ENCODE results near the gene ZNF724. TPM values are rescaled to one million over a fixed set of nuclear protein-coding genes. Genes with fewer than 3 reads are reported as not detected.
"Not testable (repeated sequence)": the region's sequence is repeated elsewhere in the genome, so short reads cannot be mapped to it uniquely, and the experiment has no call there.

The ZNF724 gene
- 1 to 10 TPM in 2 of 4 donors, under 1 TPM in 2; 0.33 to 2.5 (median 1.5) TPM for total RNA-seq
- polyA plus RNA-seq, result 1 to 10 TPM in 1 of 3 donors, under 1 TPM in 1, not detected in 1; 0.69 to 1.3 TPM

DNA sequence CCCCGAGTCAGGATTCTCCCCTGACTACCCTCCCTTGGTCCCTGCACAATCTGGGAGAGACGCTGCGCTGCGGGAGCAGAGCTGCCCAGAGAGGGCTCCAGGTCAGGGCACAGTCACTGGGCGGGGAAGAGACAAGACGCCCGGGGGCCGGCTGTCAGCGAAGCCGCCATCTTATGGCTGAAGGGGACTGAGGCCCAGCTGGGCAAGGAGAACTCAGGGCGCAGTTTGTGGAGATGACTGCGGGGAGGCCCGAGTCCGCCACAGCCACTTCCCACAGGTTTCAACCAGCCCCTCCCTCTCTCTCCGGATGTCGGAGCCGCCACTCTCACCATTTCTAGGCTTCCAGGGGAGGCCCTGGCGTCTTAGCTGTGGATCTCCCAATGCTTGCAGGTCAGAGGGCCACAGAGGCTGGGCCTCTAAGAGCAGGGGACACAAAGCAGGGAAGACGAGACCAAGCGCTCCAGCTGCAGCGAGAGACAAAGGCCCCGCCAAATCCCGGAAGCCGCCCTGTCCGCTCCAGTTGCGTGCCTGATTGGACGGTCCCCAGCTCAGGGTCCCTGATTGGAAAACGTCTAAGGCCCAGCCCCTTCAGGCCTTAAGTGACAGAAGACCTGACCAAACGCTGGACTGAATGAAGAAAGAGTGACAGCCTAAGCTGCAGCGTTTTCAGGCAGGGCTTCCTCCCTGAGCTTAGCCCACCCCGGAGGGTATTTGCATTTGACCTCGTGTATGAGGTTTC is at the start of gene ZNF724:
Gene ZNF724 (minus strand): TSS at position 484 of the 739 bp plus-strand sequence. CDS start 152 bp downstream, at position 332.
- TF ChIP-seq POLR2AphosphoS5 (IDR thresholded peaks at IDR 0.05) (peak in 3 of 4 donors; percentile 23 to 38 (median 36)), EP300 (IDR thresholded peaks at IDR 0.05) (no peak)
- no peaks in the 10 kb centered on the region for H3K36me3 ChIP-seq
- DNase-seq, result peak; percentile 96
- intact Hi-C loops (cut with DNase I), result no loop called here
- H3K4me1 ChIP-seq, result peaks cover 0 to 9% (median 7%) of the 10 kb centered on the region in 4 donors
- peak within 1 kb of the TSS; percentile 44 to 69 (median 58) for H3K4me3 ChIP-seq
- no peaks in the 10 kb centered on the region for H3K27me3 ChIP-seq
- peak within 1 kb of the TSS; percentile 51 to 71 (median 54) for H3K27ac ChIP-seq
- no peaks in the 10 kb centered on the region for H3K9me3 ChIP-seq
- 0 to 1% methylated on average over 32 of the region's 32 CpGs for WGBS, 2 donors

DNA sequence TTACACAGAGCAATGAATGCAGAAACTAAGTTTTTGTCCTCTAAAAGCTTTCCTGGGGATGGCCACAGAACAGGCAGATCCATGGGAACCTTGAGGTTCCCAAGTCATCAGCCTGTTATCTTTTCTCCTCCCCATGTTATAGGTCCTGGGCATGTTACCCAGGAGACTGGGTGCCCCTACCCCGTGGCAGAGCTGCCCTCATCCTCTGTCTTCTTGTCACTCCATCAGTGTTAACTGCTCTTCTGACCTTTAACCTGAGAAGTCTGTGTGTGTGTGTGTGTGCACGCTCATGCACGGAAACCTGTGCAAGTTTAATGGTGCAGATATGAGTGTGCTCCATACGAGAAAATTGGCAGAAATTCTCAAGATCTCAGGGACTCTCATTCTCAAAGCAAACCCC is 43.9 kb upstream of the ZNF724 start:
- Histone ChIP-seq H3K27ac (no peak overlapping the region), H3K36me3 (no peaks in the 10 kb centered on the region), H3K4me1 (no peaks in the 10 kb centered on the region), H3K4me3 (no peak overlapping the region), H3K9me3 (no peaks in the 10 kb centered on the region), H3K27me3 (no peaks in the 10 kb centered on the region)
- 76 to 84% methylated on average over 4 of the region's 4 CpGs for WGBS, 2 donors
- DNase-seq, result no peak
- TF ChIP-seq EP300 (IDR thresholded peaks at IDR 0.05), result no peak
- no peak for TF ChIP-seq POLR2A (IDR thresholded peaks at IDR 0.05)
- no peak for TF ChIP-seq POLR2AphosphoS5 (IDR thresholded peaks at IDR 0.05)
- TF ChIP-seq, protein P1, sequence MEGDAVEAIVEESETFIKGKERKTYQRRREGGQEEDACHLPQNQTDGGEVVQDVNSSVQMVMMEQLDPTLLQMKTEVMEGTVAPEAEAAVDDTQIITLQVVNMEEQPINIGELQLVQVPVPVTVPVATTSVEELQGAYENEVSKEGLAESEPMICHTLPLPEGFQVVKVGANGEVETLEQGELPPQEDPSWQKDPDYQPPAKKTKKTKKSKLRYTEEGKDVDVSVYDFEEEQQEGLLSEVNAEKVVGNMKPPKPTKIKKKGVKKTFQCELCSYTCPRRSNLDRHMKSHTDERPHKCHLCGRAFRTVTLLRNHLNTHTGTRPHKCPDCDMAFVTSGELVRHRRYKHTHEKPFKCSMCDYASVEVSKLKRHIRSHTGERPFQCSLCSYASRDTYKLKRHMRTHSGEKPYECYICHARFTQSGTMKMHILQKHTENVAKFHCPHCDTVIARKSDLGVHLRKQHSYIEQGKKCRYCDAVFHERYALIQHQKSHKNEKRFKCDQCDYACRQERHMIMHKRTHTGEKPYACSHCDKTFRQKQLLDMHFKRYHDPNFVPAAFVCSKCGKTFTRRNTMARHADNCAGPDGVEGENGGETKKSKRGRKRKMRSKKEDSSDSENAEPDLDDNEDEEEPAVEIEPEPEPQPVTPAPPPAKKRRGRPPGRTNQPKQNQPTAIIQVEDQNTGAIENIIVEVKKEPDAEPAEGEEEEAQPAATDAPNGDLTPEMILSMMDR (IDR thresholded peaks at IDR 0.05), result no peak
- intact Hi-C loops (cut with DNase I), result no loop called here

DNA sequence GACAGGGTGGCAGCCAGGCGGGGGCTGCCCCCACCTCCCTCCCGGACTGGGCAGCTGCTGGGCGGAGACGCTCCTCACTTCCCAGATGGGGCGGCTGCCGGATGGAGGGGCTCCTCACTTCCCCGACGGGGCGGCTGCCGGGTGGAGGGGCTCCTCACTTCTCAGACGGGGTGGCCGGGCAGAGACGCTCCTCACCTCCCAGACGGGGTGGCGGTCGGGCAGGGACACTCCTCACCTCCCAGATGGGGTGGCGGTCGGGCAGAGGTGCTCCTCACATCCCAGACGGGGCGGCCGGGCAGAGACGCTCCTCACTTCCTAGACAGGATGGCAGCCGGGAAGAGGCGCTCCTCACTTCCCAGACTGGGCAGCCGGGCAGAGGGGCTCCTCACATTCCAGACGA is 39.8 kb upstream of the ZNF724 start:
- intact Hi-C loops (cut with DNase I); H3K27ac ChIP-seq; H3K36me3 ChIP-seq; H3K9me3 ChIP-seq; H3K27me3 ChIP-seq; H3K4me1 ChIP-seq; H3K4me3 ChIP-seq; DNase-seq: not testable (repeated sequence)
- WGBS, 2 donors, result 96 to 97% methylated on average over 26 of the region's 26 CpGs

DNA sequence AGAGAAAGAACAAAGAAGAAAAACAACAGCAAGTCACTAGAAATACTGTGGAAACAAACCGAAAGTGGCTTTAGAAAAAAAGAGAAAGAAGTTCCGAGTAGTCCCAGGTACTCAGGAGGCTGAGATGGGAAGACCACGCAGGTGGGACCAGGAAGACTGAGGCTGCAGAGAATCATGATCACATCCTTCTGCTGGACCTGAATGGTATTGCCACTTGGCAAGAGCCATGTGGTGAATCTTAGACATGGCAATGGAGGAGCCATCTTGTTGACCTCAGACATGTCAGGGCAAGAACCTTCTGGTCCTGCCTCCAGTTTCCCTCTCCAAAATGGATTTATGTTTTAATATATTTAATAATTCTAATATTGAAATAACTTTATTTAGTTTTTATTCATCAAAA is 37.4 kb upstream of the ZNF724 start:
- WGBS, 2 donors, result 89 to 92% methylated on average over 3 of the region's 3 CpGs
- DNase-seq, result no peak
- TF ChIP-seq POLR2A (IDR thresholded peaks at IDR 0.05) (no peak), POLR2AphosphoS5 (IDR thresholded peaks at IDR 0.05) (no peak), EP300 (IDR thresholded peaks at IDR 0.05) (no peak)
- TF ChIP-seq, protein P1 (IDR thresholded peaks at IDR 0.05), result no peak
- no peaks in the 10 kb centered on the region for H3K4me1 ChIP-seq
- no peak overlapping the region for H3K4me3 ChIP-seq
- H3K36me3 ChIP-seq, result no peaks in the 10 kb centered on the region
- no peaks in the 10 kb centered on the region for H3K9me3 ChIP-seq
- H3K27ac ChIP-seq, result no peak overlapping the region
- intact Hi-C loops (cut with DNase I), result no loop called here
- H3K27me3 ChIP-seq, result no peaks in the 10 kb centered on the region

DNA sequence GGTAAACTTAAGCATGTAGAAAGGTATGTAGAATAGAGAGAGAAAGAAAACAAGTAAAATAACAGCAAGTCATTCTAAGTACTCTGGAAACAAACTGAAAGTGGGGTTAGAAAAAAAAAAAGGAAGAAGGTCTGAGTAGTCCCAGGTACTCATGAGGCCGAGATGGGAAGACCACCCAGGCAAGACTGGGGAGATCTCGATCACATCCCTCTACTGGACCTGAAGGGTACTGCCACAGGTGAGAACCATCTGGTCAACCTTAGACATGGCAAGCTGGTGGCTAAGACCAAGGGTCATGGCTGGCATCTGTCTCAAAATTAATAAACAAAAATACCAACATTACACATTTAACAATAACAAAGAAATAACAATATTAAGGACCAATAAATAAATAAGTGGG is 36.3 kb upstream of the ZNF724 start:
- Histone ChIP-seq H3K9me3 (no peaks in the 10 kb centered on the region), H3K36me3 (no peaks in the 10 kb centered on the region), H3K27ac (no peak overlapping the region), H3K27me3 (no peaks in the 10 kb centered on the region), H3K4me1 (no peaks in the 10 kb centered on the region), H3K4me3 (no peak overlapping the region)
- WGBS, 2 donors, result 70 to 72% methylated on average over 2 of the region's 2 CpGs
- DNase-seq, result no peak
- intact Hi-C loops (cut with DNase I), result no loop called here
- TF ChIP-seq POLR2A (IDR thresholded peaks at IDR 0.05) (no peak), EP300 (IDR thresholded peaks at IDR 0.05) (no peak), POLR2AphosphoS5 (IDR thresholded peaks at IDR 0.05) (no peak)
- TF ChIP-seq, protein P1 (IDR thresholded peaks at IDR 0.05), result no peak
